Neural cell (in vitro differentiated cells): Measurements from ENCODE around the gene NARF. TPM values are rescaled to one million over a fixed set of nuclear protein-coding genes. Genes with fewer than 3 reads are reported as not detected.

ENCODE experiments used
- H2AFZ ChIP-seq: fragments of 200-600, 300-800 bp; sonication (generic), shearing (Covaris generic); 2 replicates; pipeline ENCODE4 v1.6.0; 2014; ENCODE audit warnings: low read depth, mild to moderate bottlenecking, antibody characterized with exemption, low read length, moderate library complexity
- H3F3A ChIP-seq: fragments of 200-600 bp; shearing (Covaris generic); 2 replicates; pipeline ENCODE4 v1.6.1; 2016; ENCODE audit warnings: mild to moderate bottlenecking, moderate library complexity, mixed read lengths, antibody characterized with exemption, low read length; ENCODE audit not compliant: insufficient read depth, poor library complexity, severe bottlenecking
- H3K27ac ChIP-seq: fragments of 200-600, 300-800 bp; sonication (generic), shearing (Covaris generic); 2 replicates; pipeline ENCODE4 v1.5.1; 2014; ENCODE audit warnings: mild to moderate bottlenecking, low read length, moderate library complexity
- H3K27me3 ChIP-seq: fragments of 300-800, 200-600 bp; sonication (generic), shearing (Covaris generic); 2 replicates; pipeline ENCODE4 v1.6.0; 2014; ENCODE audit warnings: mild to moderate bottlenecking, low read depth, low read length, moderate library complexity; ENCODE audit not compliant: insufficient read depth
- H3K36me3 ChIP-seq: fragments of 300-800, 200-600 bp; sonication (generic), shearing (Covaris generic); 2 replicates; pipeline ENCODE4 v1.5.1; 2014; ENCODE audit warnings: mild to moderate bottlenecking, antibody characterized with exemption, low read length, moderate library complexity; ENCODE audit not compliant: insufficient read depth
- H3K4me2 ChIP-seq: fragments of 300-800, 200-600 bp; sonication (generic), shearing (Covaris generic); 2 replicates; pipeline ENCODE4 v1.6.0; 2014; ENCODE audit warnings: mild to moderate bottlenecking, low read length
- H3K4me3 ChIP-seq: fragments of 300-800, 200-600 bp; sonication (generic), shearing (Covaris generic); 2 replicates; pipeline ENCODE4 v1.5.1; 2014; ENCODE audit warnings: mild to moderate bottlenecking, low read length, moderate library complexity
- H3K79me2 ChIP-seq: fragments of 200-600 bp; shearing (Covaris generic); replicated peaks from 2 replicates; pipeline ENCODE4 v1.6.0; 2014; ENCODE audit warnings: mild to moderate bottlenecking, low read length, moderate library complexity; ENCODE audit not compliant: insufficient read depth
- H3K9ac ChIP-seq: fragments of 300-800, 200-600 bp; sonication (generic), shearing (Covaris generic); 2 replicates; pipeline ENCODE4 v1.6.1; 2016; ENCODE audit warnings: mild to moderate bottlenecking, low read length, mixed read lengths
- H3K9me2 ChIP-seq: fragments of 200-600 bp; shearing (Covaris generic); 2 replicates; pipeline ENCODE4 v1.6.1; 2016; ENCODE audit warnings: mild to moderate bottlenecking, low read length, mixed read lengths; ENCODE audit not compliant: insufficient read depth
- H3K9me3 ChIP-seq: fragments of 200-600, 300-800 bp; sonication (generic), shearing (Covaris generic); 2 replicates; pipeline ENCODE4 v1.6.1; 2016; ENCODE audit warnings: mild to moderate bottlenecking, mixed run types, low read length, moderate library complexity, mixed read lengths
- H4K20me1 ChIP-seq: fragments of 200-600 bp; shearing (Covaris generic); 2 replicates; pipeline ENCODE4 v1.6.1; 2016; ENCODE audit warnings: mild to moderate bottlenecking, mixed run types; ENCODE audit not compliant: insufficient read depth
- EP300 ChIP-seq: fragments of 450-650 bp; conservative IDR thresholded peaks from 2 replicates; pipeline ENCODE4 v1.6.1; 2014; ENCODE audit warnings: antibody characterized with exemption, mild to moderate bottlenecking, moderate library complexity; ENCODE audit not compliant: poor library complexity, severe bottlenecking
- EZH2 ChIP-seq: fragments of 200-600, 300-800 bp; shearing (Covaris generic), sonication (generic); IDR thresholded peaks from 2 replicates; pipeline ENCODE4 v1.6.1; 2014; ENCODE audit warnings: antibody characterized with exemption, low read length, borderline replicate concordance, mild to moderate bottlenecking; ENCODE audit not compliant: insufficient read depth, poor library complexity, severe bottlenecking
- MXI1 ChIP-seq: fragments of 450-650 bp; conservative IDR thresholded peaks from 2 replicates; pipeline ENCODE4 v1.6.1; 2014; ENCODE audit warnings: antibody characterized with exemption, mild to moderate bottlenecking; ENCODE audit not compliant: poor library complexity, severe bottlenecking
- POLR2AphosphoS5 ChIP-seq: IDR thresholded peaks from 2 replicates; pipeline ENCODE4 v1.6.1; 2012
- RAD21 ChIP-seq: fragments of 450-650 bp; conservative IDR thresholded peaks from 2 replicates; pipeline ENCODE4 v1.6.1; 2014; ENCODE audit warnings: antibody characterized with exemption, mild to moderate bottlenecking, moderate library complexity
- TAF1 ChIP-seq: IDR thresholded peaks from 2 replicates; pipeline ENCODE4 v1.6.1; 2012; ENCODE audit warnings: low read depth
- polyA plus RNA-seq: library from polyadenylated mRNA; depleted of rRNA; stranded (reverse); fragments of >200 nt; gene quantifications from 2 replicates; pipeline ENCODE4 v1.2.3, GENCODE V29; 2014
- TF ChIP-seq, protein P1 (sequence below): fragments of 450-650 bp; IDR thresholded peaks from 2 replicates; pipeline ENCODE4 v1.5.1; 2014; ENCODE audit warnings: antibody characterized with exemption, mild to moderate bottlenecking, moderate library complexity; ENCODE audit not compliant: poor library complexity, severe bottlenecking

Gene NARF
- polyA plus RNA-seq, 1 donor from 2014 or later, result 243 TPM

DNA sequence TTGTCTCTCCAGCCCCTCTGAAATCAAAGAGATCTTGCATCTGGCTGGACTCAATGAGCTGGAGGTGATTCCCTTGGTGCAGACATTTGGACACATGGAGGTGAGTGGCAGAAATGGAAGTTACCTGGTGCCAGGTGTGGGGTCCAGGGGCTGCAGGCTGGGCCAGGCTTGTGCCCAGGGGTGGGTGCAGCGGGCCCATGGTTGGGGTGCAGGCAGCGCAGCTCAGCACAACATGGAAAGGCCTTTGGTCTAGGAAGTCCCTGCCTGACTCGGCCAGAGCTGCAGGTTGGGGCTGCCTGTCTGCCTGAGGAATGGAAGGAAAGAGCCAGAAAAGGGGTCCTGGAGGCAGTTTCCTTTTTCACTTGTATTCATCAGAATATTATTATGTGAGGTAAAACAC is 30.0 kb upstream of the NARF start:
- no peak overlapping the region for H2AFZ ChIP-seq
- no peaks in the 10 kb centered on the region for H4K20me1 ChIP-seq
- H3K27me3 ChIP-seq, result no peaks in the 10 kb centered on the region
- H3K9ac ChIP-seq, result no peak overlapping the region
- no peaks in the 10 kb centered on the region for H3K36me3 ChIP-seq
- TF ChIP-seq, protein P1, sequence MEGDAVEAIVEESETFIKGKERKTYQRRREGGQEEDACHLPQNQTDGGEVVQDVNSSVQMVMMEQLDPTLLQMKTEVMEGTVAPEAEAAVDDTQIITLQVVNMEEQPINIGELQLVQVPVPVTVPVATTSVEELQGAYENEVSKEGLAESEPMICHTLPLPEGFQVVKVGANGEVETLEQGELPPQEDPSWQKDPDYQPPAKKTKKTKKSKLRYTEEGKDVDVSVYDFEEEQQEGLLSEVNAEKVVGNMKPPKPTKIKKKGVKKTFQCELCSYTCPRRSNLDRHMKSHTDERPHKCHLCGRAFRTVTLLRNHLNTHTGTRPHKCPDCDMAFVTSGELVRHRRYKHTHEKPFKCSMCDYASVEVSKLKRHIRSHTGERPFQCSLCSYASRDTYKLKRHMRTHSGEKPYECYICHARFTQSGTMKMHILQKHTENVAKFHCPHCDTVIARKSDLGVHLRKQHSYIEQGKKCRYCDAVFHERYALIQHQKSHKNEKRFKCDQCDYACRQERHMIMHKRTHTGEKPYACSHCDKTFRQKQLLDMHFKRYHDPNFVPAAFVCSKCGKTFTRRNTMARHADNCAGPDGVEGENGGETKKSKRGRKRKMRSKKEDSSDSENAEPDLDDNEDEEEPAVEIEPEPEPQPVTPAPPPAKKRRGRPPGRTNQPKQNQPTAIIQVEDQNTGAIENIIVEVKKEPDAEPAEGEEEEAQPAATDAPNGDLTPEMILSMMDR, result no peak
- no peak for TF ChIP-seq EZH2
- H3K4me2 ChIP-seq, result no peak overlapping the region
- no peak overlapping the region for H3K4me3 ChIP-seq
- no peaks in the 10 kb centered on the region for H3K9me3 ChIP-seq
- H3K79me2 ChIP-seq, result no peaks in the 10 kb centered on the region
- no peaks in the 10 kb centered on the region for H3F3A ChIP-seq
- H3K27ac ChIP-seq, result no peak overlapping the region
- H3K9me2 ChIP-seq, result no peaks in the 10 kb centered on the region

DNA sequence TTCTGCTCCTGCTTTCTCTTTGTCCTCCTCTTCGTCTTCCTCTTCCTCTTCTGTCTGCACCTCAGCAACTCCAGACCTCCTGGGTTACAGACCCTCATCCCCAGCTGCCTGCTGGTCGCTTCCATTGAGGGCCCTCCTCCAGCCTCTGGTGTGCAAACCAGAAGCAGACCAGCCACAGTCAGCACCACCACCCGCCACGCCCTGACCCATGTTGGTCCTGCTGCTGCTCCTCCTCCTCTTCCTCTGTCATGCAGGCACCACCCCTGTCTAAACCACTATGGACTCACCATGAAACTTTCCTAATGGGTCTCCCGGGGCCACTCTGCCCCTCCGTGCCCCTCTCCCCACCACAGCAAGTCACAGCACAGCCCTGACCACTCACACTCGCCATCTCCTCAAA is 28.7 kb upstream of the NARF start:
- Histone ChIP-seq H3K4me3 (no peak overlapping the region), H3K9me2 (no peaks in the 10 kb centered on the region), H3K36me3 (no peaks in the 10 kb centered on the region), H4K20me1 (no peaks in the 10 kb centered on the region), H3K4me2 (no peak overlapping the region), H3K27ac (no peak overlapping the region), H3K27me3 (no peaks in the 10 kb centered on the region), H2AFZ (no peak overlapping the region), H3K79me2 (no peaks in the 10 kb centered on the region), H3K9me3 (no peaks in the 10 kb centered on the region), H3K9ac (no peak overlapping the region), H3F3A (no peaks in the 10 kb centered on the region)
- TF ChIP-seq EP300 (no peak), TAF1 (no peak)

DNA sequence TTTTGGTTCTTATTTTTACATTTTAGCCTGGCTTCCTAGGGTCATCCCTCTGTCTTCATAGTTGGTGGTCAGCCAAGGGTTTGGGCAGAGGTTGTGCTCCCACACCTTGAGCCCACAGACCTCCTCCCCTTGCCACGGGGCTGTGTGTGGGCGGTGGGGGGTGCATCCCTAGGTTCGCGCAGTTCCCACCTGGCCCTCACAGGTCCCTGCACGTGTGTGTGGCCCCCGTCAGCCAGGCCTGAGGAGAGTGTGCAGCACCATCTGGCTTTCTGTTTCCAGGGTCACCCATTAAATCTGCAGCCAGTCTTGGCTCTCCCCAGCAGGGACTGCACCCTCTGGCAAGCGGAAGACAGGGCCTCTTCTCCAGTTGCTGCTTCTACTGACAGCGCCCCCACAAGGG is 26.5 kb upstream of the NARF start:
- no peak for TF ChIP-seq RAD21
- no peak for TF ChIP-seq POLR2AphosphoS5
- TF ChIP-seq MXI1, result no peak
- TF ChIP-seq EZH2, result no peak
- TF ChIP-seq TAF1, result no peak
- no peak for TF ChIP-seq EP300
- TF ChIP-seq, protein P1, result no peak
- no peak overlapping the region for H3K4me2 ChIP-seq
- no peak overlapping the region for H2AFZ ChIP-seq
- no peaks in the 10 kb centered on the region for H3F3A ChIP-seq
- H3K27ac ChIP-seq, result no peak overlapping the region
- H3K27me3 ChIP-seq, result no peaks in the 10 kb centered on the region
- H3K9ac ChIP-seq, result no peak overlapping the region
- H3K9me2 ChIP-seq, result no peaks in the 10 kb centered on the region
- H3K79me2 ChIP-seq, result no peaks in the 10 kb centered on the region
- no peaks in the 10 kb centered on the region for H4K20me1 ChIP-seq
- no peaks in the 10 kb centered on the region for H3K9me3 ChIP-seq
- H3K36me3 ChIP-seq, result no peaks in the 10 kb centered on the region
- H3K4me3 ChIP-seq, result no peak overlapping the region
